Measurements from ENCODE around the gene MFSD6.
"Not testable (repeated sequence)": the region's sequence is repeated elsewhere in the genome, so short reads cannot be mapped to it uniquely, and the experiment has no call there.

Gene MFSD6

DNA sequence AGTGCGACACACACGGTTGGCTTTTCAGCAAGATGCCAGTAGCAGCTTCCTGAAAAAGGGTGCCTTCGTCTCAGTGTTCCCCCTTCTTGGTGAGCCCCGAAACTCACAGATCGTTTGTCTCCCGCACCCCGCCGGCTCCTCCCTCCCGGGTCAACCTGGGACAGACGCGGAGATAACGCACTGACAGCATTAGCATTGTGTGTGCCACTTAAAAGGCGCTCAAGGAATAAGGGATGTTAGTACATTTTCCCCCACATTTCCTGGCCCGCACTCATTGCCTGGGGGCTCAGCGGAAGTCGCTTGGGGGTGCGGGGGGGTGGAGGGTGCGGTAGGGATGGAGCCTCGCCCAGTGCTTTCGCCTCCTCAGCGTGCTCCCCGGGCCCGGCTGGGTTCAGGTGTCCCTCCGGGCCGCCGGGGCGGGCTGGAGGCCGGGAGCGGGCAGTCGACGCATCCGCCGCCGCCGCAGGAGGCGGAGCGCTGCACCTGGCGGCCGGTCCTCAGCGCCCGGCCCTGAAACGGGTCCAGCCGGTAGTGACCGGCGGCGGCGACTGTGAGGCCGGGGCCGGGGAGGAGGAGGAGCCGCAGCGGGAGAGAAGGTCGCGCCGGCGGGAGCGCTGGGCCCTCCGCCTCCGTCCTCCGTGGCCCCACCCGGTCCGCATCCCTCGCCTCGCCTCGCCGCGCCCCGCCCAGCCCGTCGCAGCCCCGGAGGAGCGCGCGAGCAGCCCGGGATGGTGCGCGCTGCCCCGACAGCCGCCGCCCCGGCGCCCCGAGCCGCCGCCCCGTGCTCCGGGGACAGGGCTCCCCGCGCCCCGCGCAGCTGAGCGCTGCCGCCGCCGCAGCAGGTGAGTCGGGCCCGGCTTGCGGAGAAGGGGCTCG is at the start of gene MFSD6:
Gene MFSD6, plus strand, starts transcription at position 694 of the 876 bp plus-strand sequence. CDS start 27,675 bp downstream, outside the sequence.
- DNase-seq = peak; percentile 22

GRCh38 chr2:190358655-190359448 is 49.3 kb upstream of the MFSD6 start:
- DNase-seq = not testable (repeated sequence)

GRCh38 chr2:190360561-190360960 is 47.6 kb upstream of the MFSD6 start:
- no peak for DNase-seq

DNA sequence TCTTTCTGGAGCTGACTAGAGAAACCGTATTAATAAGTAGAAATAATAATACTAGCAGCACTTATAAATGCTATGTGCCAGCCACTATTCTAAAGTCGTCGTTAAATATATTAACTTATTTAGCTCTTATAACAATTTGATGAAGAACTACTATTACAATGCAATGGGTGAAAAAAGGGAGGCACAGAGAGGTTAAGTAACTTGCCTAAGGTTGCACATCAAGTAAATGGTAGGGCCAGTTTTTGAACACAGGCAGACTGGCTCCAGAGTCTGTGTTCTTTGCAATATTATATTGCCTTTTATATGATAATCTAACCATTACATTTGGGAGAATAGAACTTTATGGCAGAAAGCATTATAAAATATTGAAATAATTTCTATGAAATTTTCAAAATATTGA is 47.2 kb upstream of the MFSD6 start:
- DNase-seq = no peak

- DNase-seq = no peak
These were observed 46.6 kb upstream of the MFSD6 start for GRCh38 chr2:190361572-190361971.

DNA sequence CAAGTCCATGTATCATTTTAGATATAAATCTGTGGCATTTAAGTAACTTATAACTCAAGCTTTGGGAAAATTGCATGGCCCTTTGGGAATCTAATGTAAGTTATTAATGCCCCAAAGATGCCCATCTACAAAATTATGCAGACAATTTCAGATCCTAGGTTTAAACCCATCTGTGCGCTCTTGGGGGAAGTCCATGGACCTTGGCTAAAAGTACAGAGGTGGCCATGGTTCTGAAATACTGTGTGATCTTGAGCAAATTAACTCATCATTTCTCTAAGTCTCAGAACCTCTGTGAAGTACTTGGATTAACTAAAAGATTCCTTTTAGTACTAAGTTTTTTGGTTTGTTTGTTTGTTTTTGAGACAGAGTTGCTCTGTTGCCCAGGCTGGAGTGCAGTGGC is 45.3 kb upstream of the MFSD6 start:
- DNase-seq = no peak

- DNase-seq = no peak
These were observed 42.5 kb upstream of the MFSD6 start for GRCh38 chr2:190365499-190366204.

DNA sequence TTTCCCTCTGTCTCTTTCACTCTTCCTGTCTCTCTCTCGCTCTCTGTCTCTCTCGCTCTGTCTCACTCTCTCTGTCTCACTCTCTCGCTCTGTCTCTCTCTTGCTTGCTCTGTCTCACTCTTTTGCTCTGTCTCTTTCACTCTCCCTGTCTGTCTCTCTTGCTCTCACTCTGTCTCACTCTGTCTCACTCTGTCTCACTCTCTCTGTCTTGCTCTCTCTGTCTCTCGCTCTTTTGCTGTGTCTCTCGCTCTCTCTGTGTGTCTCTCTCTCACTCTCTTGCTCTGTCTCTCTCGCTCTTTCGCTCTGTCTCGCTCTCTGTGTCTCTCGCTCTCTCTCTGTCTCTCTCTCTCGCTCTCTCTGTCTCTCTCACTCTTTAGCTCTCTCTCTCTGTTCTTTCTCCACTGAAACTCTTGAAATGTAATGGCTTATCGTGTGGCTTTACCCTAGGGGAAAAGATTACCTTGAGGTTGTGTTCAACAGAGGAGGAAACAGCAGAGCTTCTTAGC is 41.9 kb upstream of the MFSD6 start:
- DNase-seq = no peak

- no peak for DNase-seq
These were observed 41.1 kb upstream of the MFSD6 start for GRCh38 chr2:190367091-190367490.

DNA sequence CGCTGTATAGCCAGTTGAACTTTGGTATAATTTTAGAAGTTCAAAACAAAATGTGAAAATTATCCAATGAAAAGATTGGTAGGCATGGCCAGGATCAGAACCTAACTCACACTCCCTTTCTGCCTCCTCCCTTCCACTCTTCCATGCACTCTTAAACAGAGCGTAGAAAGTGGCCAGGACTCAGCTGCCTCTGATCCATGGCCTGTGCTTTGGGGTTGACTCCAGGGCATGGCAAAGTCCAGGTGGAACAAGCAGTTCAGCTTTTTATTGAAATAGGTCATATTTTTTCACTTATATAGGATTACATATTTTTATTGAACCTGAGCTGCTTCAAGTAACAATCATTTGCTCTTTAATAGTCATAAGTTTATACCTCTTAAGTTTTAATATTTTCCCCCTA is 38.5 kb upstream of the MFSD6 start:
- DNase-seq = no peak

DNA sequence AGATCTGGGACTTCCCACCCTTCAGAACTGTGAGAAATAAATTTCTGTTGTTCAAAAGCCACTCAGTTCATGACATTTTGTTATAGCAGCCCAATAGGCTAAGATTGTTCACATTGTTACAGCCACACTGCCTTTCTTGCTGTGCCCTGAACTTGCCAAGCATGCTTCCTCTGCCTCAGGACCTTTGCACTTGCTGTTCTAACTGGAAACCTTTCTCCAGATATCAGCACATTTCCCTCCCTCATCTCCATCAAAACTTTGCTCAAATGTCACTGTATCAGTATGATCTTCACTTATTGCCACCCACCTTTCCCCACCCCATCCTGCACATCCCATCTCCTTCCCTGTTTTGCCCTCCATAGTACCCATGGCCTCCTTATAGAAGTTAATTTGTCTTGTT is 32.1 kb upstream of the MFSD6 start:
- DNase-seq = no peak

GRCh38 chr2:190376591-190377245 is 31.4 kb upstream of the MFSD6 start:
- DNase-seq = no peak

GRCh38 chr2:190378880-190379237 is 29.3 kb upstream of the MFSD6 start:
- no peak for DNase-seq

DNA sequence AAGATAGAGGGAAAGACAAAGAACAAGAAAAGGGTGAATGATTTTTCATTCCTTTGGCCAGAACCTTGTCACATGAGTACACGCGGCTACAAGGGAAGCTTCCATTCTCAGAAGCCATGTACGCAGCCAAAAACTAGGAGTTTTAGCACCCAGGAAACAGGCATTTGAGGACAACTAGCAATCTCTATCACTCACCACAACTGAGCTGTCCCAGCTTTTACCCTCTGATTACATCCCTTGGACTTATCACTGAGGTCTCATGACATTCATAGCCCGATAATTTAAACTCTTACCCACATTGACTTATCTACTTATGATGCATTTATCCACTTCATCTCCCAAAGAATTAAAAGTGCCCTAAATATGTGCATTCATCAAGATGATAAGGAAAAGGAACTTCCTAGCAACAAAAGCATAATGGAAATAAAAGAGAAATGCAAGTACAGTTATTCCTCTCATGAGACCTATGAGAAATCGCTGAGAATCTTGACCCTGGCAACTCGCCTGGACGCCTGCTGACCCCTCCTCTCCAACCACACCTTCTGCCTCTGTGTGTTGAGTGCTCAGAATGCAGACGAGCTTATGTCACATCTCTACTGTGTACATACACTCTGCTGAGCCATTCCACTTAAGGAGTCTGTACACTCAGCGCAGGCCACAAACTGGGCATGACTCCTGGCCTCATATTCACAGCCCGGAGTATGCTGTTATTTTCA is 28.7 kb upstream of the MFSD6 start:
- no peak for DNase-seq

DNA sequence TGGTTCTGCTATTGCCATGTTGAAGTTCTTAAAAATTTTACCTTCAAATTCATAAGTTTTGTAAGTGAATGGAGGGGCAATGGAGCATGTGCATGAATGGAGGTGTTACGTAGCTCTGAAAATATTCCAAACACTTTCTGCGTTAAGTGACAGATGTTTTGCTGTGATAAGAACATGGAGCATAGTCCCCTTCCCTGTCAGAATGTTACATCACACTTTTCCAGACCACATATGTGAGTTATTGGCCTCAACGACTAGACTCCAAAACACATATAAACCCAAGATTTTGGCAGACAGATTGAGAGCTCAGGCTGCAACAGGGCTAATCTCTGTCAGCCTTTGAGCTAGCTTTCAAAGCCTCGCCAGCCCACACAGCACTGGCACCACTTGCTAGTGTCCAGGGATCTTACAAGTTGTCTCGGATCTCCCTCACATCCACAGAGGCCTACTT is 27.2 kb upstream of the MFSD6 start:
- DNase-seq = no peak

DNA sequence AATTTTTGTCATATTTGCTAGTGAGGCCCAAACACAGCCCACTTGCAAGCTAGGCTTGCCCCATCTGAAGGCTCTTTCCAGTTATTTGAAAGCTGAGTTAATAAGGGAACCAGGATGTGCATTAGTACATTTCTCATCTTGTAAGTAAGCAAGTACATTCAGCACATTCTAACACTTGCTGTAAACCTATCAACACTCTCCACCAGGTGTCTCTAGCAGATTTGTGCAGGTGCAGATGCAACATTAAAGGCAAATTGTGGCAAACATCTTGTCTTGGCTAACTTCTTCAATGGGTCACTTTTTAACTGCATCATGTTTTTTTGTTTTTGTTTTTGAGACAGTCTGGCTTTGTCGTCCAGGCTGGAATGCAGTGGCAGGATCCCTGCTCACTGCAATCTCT is 25.3 kb upstream of the MFSD6 start:
- DNase-seq = peak; percentile 40

- DNase-seq = no peak
These were observed 20.7 kb upstream of the MFSD6 start for GRCh38 chr2:190387422-190387821.

GRCh38 chr2:190396271-190396670 is 11.9 kb upstream of the MFSD6 start:
- no peak for DNase-seq

DNA sequence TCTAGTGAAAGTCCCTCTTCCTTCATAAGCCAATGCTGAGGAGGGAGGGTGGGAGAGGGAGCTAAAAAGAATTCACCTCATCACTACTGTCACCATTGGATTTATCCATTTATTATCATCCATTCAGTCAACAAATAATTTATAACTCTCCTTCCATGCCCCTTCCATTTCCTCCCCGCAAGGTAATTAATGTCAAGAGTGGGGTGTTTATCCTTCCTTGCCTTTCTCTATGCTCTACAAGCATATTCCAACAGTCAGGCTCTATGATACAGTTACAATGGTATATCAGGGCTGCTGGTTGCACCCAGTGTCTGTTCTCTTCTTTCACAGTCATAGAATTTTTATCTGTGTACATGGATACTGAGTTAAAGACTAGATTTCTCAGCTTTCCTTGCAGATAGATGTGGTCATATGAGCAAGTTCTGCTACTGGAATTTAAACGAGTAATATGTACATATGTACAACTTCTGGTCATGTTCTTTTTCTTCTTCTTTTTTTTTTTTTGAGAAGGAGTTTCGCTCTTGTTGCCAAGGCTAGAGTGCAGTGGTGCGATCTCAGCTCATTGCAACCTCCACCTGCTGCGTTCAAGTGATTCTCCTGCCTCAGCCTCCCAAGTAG is 5.1 kb upstream of the MFSD6 start:
- no peak for DNase-seq

- DNase-seq = no peak
These were observed 3.7 kb upstream of the MFSD6 start for GRCh38 chr2:190404487-190404886.

DNA sequence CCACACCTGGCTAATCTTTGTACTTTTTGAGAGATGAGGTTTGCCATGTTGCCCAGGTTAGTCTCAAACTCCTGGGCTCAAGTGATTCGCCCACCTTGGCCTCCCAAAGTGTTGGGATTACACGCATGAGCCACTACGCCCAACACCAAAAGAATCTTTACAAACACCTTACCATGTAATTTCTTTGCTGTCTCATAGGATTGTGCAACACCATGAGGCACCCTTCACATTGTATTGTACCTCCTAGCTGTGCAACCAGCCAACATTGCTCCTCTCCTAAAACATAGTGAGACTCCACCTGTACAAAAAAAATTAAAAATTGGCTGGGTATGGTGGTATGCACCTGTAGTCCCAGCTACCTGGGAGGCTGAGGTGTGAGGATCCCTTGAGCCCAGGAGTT is 3.1 kb upstream of the MFSD6 start:
- DNase-seq = no peak

DNA sequence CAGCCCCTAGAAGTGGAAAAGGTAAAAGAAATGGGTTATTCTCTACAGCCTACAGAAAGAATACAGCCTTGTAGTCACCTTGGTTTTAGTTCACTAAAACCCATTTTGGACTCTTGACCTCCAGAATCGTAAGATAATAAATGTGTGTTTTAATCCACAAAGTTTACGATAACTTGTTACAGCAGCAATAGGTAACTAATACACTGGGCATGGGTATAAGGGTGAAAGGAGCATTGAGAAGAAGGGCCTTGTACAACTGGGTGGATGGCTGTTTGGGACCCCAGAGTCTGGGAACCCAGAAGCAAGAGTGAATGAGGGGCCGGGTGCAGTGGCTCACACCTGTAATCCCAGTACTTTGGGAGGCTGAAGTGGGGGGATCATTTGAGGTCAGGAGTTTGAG is 2.2 kb upstream of the MFSD6 start:
- DNase-seq = no peak

Data from NCI-H2107 (cell line).